Stimulated activated CD4-positive, alpha-beta T cell treated with anti-CD3 and anti-CD28 coated beads, TNF-alpha, amount 100 ng/mL, for 1 hour (primary cell): ENCODE results near the gene MLLT1.

Experiments used
- DNase-seq, 3 donors: peaks; one replicate each; pipeline ENCODE4 v3.0.0-alpha.2; 2020; ENCODE audit warnings: low read depth in 3 of 3, low spot score in 1 of 3

Gene MLLT1

GRCh38 chr19:6223461-6224307, 56.1 kb downstream of the MLLT1 start:
- no peak for DNase-seq

GRCh38 chr19:6222884-6223283, 56.9 kb downstream of the MLLT1 start:
- DNase-seq: no peak

- DNase-seq: no peak
Measured at GRCh38 chr19:6221878-6222746, 57.7 kb downstream of the MLLT1 start.

- DNase-seq: no peak
Measured at GRCh38 chr19:6221220-6221877, 58.4 kb downstream of the MLLT1 start.

- no peak for DNase-seq
Measured at GRCh38 chr19:6220385-6221191, 59.2 kb downstream of the MLLT1 start.

GRCh38 chr19:6219586-6220290, 60.0 kb downstream of the MLLT1 start:
- no peak for DNase-seq

GRCh38 chr19:6219147-6219525, 60.6 kb downstream of the MLLT1 start:
- DNase-seq: no peak

GRCh38 chr19:6218491-6219146, 61.2 kb downstream of the MLLT1 start:
- DNase-seq: peak; percentile 36 to 79 (median 68)

- no peak for DNase-seq
Measured at GRCh38 chr19:6217752-6218334, 61.9 kb downstream of the MLLT1 start.

GRCh38 chr19:6216996-6217751, 62.6 kb downstream of the MLLT1 start:
- DNase-seq: no peak

- no peak for DNase-seq
Measured at GRCh38 chr19:6216236-6216995, 63.4 kb downstream of the MLLT1 start.

GRCh38 chr19:6215701-6216235, 64.0 kb downstream of the MLLT1 start:
- DNase-seq: no peak

GRCh38 chr19:6214881-6215541, 64.8 kb downstream of the MLLT1 start:
- DNase-seq: no peak

- no peak for DNase-seq
Measured at GRCh38 chr19:6213696-6214641, 65.8 kb downstream of the MLLT1 start.

GRCh38 chr19:6213266-6213595, 66.5 kb downstream of the MLLT1 start:
- DNase-seq: no peak
